Esophagus squamous epithelium (tissue), 4 donors: ENCODE measurements around the gene TJAP1.

Experiments used
- POLR2A ChIP-seq, 4 donors: fragments of 450-650 bp; IDR thresholded peaks; one replicate each; pipeline ENCODE4 v1.6.1; 2017; ENCODE audit warnings: antibody characterized with exemption in 4 of 4, mild to moderate bottlenecking in 4 of 4, moderate library complexity in 3 of 4
- TF ChIP-seq, protein P1 (sequence below), 6 experiments: fragments of 450-650 bp in 4 of 6; fragments of 200-600 bp in 2 of 6; sonication (generic) in 2 of 6; IDR thresholded peaks; one replicate each; pipeline ENCODE4 v1.5.1; 2016 to 2019; ENCODE audit warnings: antibody characterized with exemption in 6 of 6, mild to moderate bottlenecking in 4 of 6, moderate library complexity in 4 of 6

GRCh38 chr6:43516367-43516696 lies 39.0 kb downstream of the TJAP1 start:
- TF ChIP-seq, protein P1, sequence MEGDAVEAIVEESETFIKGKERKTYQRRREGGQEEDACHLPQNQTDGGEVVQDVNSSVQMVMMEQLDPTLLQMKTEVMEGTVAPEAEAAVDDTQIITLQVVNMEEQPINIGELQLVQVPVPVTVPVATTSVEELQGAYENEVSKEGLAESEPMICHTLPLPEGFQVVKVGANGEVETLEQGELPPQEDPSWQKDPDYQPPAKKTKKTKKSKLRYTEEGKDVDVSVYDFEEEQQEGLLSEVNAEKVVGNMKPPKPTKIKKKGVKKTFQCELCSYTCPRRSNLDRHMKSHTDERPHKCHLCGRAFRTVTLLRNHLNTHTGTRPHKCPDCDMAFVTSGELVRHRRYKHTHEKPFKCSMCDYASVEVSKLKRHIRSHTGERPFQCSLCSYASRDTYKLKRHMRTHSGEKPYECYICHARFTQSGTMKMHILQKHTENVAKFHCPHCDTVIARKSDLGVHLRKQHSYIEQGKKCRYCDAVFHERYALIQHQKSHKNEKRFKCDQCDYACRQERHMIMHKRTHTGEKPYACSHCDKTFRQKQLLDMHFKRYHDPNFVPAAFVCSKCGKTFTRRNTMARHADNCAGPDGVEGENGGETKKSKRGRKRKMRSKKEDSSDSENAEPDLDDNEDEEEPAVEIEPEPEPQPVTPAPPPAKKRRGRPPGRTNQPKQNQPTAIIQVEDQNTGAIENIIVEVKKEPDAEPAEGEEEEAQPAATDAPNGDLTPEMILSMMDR (IDR thresholded peaks at IDR 0.05): no peak
- no peak for TF ChIP-seq POLR2A (IDR thresholded peaks at IDR 0.05)
